ENCODE results near the gene PLB1.
"Not testable (repeated sequence)": the region's sequence is repeated elsewhere in the genome, so short reads cannot be mapped to it uniquely, and the experiment has no call there.

Gene PLB1

GRCh38 chr2:28665041-28665704, 169.3 kb downstream of the PLB1 start:
- no peak overlapping the region for H3K4me3 ChIP-seq (ENCODE audit: low read depth, low read length)
- no peak overlapping the region for H3K27ac ChIP-seq (ENCODE audit: low read depth, low read length)
- no peak overlapping the region for H3K9ac ChIP-seq (ENCODE audit: low read depth, low read length)
- H3K4me1 ChIP-seq (ENCODE audit: control insufficient read depth, insufficient read depth, low read length): no peaks in the 10 kb centered on the region
- no peaks in the 10 kb centered on the region for H3K36me3 ChIP-seq (ENCODE audit: control insufficient read depth, insufficient read depth, low read length)
- no peaks in the 10 kb centered on the region for H3K27me3 ChIP-seq (ENCODE audit: control insufficient read depth, insufficient read depth, low read length)
- no peaks in the 10 kb centered on the region for H3K9me3 ChIP-seq (ENCODE audit: control insufficient read depth, insufficient read depth, low read length)

- not testable (repeated sequence) for H3K9ac ChIP-seq (ENCODE audit: low read depth, low read length); H3K9me3 ChIP-seq (ENCODE audit: control insufficient read depth, insufficient read depth, low read length); H3K4me3 ChIP-seq (ENCODE audit: low read depth, low read length); H3K36me3 ChIP-seq (ENCODE audit: control insufficient read depth, insufficient read depth, low read length); H3K27me3 ChIP-seq (ENCODE audit: control insufficient read depth, insufficient read depth, low read length); H3K4me1 ChIP-seq (ENCODE audit: control insufficient read depth, insufficient read depth, low read length); H3K27ac ChIP-seq (ENCODE audit: low read depth, low read length)
Observed at GRCh38 chr2:28665811-28666377, 170.0 kb downstream of the PLB1 start.

GRCh38 chr2:28666496-28667184, 170.8 kb downstream of the PLB1 start:
- no peaks in the 10 kb centered on the region for H3K9me3 ChIP-seq (ENCODE audit: control insufficient read depth, insufficient read depth, low read length)
- H3K4me1 ChIP-seq (ENCODE audit: control insufficient read depth, insufficient read depth, low read length): no peaks in the 10 kb centered on the region
- no peak overlapping the region for H3K4me3 ChIP-seq (ENCODE audit: low read depth, low read length)
- H3K9ac ChIP-seq (ENCODE audit: low read depth, low read length): no peak overlapping the region
- no peaks in the 10 kb centered on the region for H3K36me3 ChIP-seq (ENCODE audit: control insufficient read depth, insufficient read depth, low read length)
- no peak overlapping the region for H3K27ac ChIP-seq (ENCODE audit: low read depth, low read length)
- H3K27me3 ChIP-seq (ENCODE audit: control insufficient read depth, insufficient read depth, low read length): no peaks in the 10 kb centered on the region

GRCh38 chr2:28667261-28667660, 171.4 kb downstream of the PLB1 start:
- Histone ChIP-seq H3K27ac (ENCODE audit: low read depth, low read length) (no peak overlapping the region), H3K4me3 (ENCODE audit: low read depth, low read length) (no peak overlapping the region), H3K9me3 (ENCODE audit: control insufficient read depth, insufficient read depth, low read length) (no peaks in the 10 kb centered on the region), H3K27me3 (ENCODE audit: control insufficient read depth, insufficient read depth, low read length) (no peaks in the 10 kb centered on the region), H3K36me3 (ENCODE audit: control insufficient read depth, insufficient read depth, low read length) (no peaks in the 10 kb centered on the region), H3K4me1 (ENCODE audit: control insufficient read depth, insufficient read depth, low read length) (no peaks in the 10 kb centered on the region), H3K9ac (ENCODE audit: low read depth, low read length) (no peak overlapping the region)

GRCh38 chr2:28668106-28668814, 172.4 kb downstream of the PLB1 start:
- H3K4me3 ChIP-seq (ENCODE audit: low read depth, low read length): no peak overlapping the region
- no peaks in the 10 kb centered on the region for H3K27me3 ChIP-seq (ENCODE audit: control insufficient read depth, insufficient read depth, low read length)

GRCh38 chr2:28668880-28669279, 173.0 kb downstream of the PLB1 start:
- Histone ChIP-seq H3K27ac (ENCODE audit: low read depth, low read length) (no peak overlapping the region), H3K9me3 (ENCODE audit: control insufficient read depth, insufficient read depth, low read length) (no peaks in the 10 kb centered on the region), H3K4me1 (ENCODE audit: control insufficient read depth, insufficient read depth, low read length) (no peaks in the 10 kb centered on the region), H3K36me3 (ENCODE audit: control insufficient read depth, insufficient read depth, low read length) (no peaks in the 10 kb centered on the region), H3K9ac (ENCODE audit: low read depth, low read length) (no peak overlapping the region), H3K27me3 (ENCODE audit: control insufficient read depth, insufficient read depth, low read length) (no peaks in the 10 kb centered on the region), H3K4me3 (ENCODE audit: low read depth, low read length) (no peak overlapping the region)

More at GRCh38 chr2:28668106-28668814, 172.4 kb downstream of the PLB1 start:
- Histone ChIP-seq H3K9ac (ENCODE audit: low read depth, low read length) (no peak overlapping the region), H3K9me3 (ENCODE audit: control insufficient read depth, insufficient read depth, low read length) (no peaks in the 10 kb centered on the region), H3K4me1 (ENCODE audit: control insufficient read depth, insufficient read depth, low read length) (no peaks in the 10 kb centered on the region), H3K27ac (ENCODE audit: low read depth, low read length) (no peak overlapping the region), H3K36me3 (ENCODE audit: control insufficient read depth, insufficient read depth, low read length) (no peaks in the 10 kb centered on the region)

- no peaks in the 10 kb centered on the region for H3K9me3 ChIP-seq (ENCODE audit: control insufficient read depth, insufficient read depth, low read length)
- no peaks in the 10 kb centered on the region for H3K4me1 ChIP-seq (ENCODE audit: control insufficient read depth, insufficient read depth, low read length)
- H3K9ac ChIP-seq (ENCODE audit: low read depth, low read length): no peak overlapping the region
- no peaks in the 10 kb centered on the region for H3K27me3 ChIP-seq (ENCODE audit: control insufficient read depth, insufficient read depth, low read length)
- H3K4me3 ChIP-seq (ENCODE audit: low read depth, low read length): no peak overlapping the region
- H3K36me3 ChIP-seq (ENCODE audit: control insufficient read depth, insufficient read depth, low read length): no peaks in the 10 kb centered on the region
- H3K27ac ChIP-seq (ENCODE audit: low read depth, low read length): no peak overlapping the region
Observed at GRCh38 chr2:28670856-28671255, 175.0 kb downstream of the PLB1 start.

GRCh38 chr2:28673338-28673737, 177.5 kb downstream of the PLB1 start:
- H3K27me3 ChIP-seq (ENCODE audit: control insufficient read depth, insufficient read depth, low read length): no peaks in the 10 kb centered on the region
- H3K4me3 ChIP-seq (ENCODE audit: low read depth, low read length): no peak overlapping the region
- H3K27ac ChIP-seq (ENCODE audit: low read depth, low read length): no peak overlapping the region
- no peaks in the 10 kb centered on the region for H3K4me1 ChIP-seq (ENCODE audit: control insufficient read depth, insufficient read depth, low read length)
- H3K36me3 ChIP-seq (ENCODE audit: control insufficient read depth, insufficient read depth, low read length): no peaks in the 10 kb centered on the region
- H3K9me3 ChIP-seq (ENCODE audit: control insufficient read depth, insufficient read depth, low read length): no peaks in the 10 kb centered on the region
- no peak overlapping the region for H3K9ac ChIP-seq (ENCODE audit: low read depth, low read length)

GRCh38 chr2:28674062-28674712, 178.3 kb downstream of the PLB1 start:
- H3K27me3 ChIP-seq (ENCODE audit: control insufficient read depth, insufficient read depth, low read length): no peaks in the 10 kb centered on the region
- no peak overlapping the region for H3K9ac ChIP-seq (ENCODE audit: low read depth, low read length)
- H3K4me1 ChIP-seq (ENCODE audit: control insufficient read depth, insufficient read depth, low read length): no peaks in the 10 kb centered on the region
- no peak overlapping the region for H3K4me3 ChIP-seq (ENCODE audit: low read depth, low read length)
- H3K9me3 ChIP-seq (ENCODE audit: control insufficient read depth, insufficient read depth, low read length): no peaks in the 10 kb centered on the region
- H3K36me3 ChIP-seq (ENCODE audit: control insufficient read depth, insufficient read depth, low read length): no peaks in the 10 kb centered on the region
- no peak overlapping the region for H3K27ac ChIP-seq (ENCODE audit: low read depth, low read length)

- Histone ChIP-seq H3K4me3 (ENCODE audit: low read depth, low read length) (no peak overlapping the region), H3K4me1 (ENCODE audit: control insufficient read depth, insufficient read depth, low read length) (no peaks in the 10 kb centered on the region), H3K36me3 (ENCODE audit: control insufficient read depth, insufficient read depth, low read length) (no peaks in the 10 kb centered on the region), H3K9ac (ENCODE audit: low read depth, low read length) (no peak overlapping the region), H3K27me3 (ENCODE audit: control insufficient read depth, insufficient read depth, low read length) (no peaks in the 10 kb centered on the region), H3K9me3 (ENCODE audit: control insufficient read depth, insufficient read depth, low read length) (no peaks in the 10 kb centered on the region), H3K27ac (ENCODE audit: low read depth, low read length) (no peak overlapping the region)
Observed at GRCh38 chr2:28674713-28675068, 178.8 kb downstream of the PLB1 start.

All from HUES48 (cell line).